SK-N-SH treated with all-trans-retinoic acid at 6 μM for 48 hours (cell line): Measurements from ENCODE around the gene SOX10.
"Not testable (repeated sequence)": the region's sequence is repeated elsewhere in the genome, so short reads cannot be mapped to it uniquely, and the experiment has no call there.

Experiments
- ATAC-seq: fragments of 200-7000 bp; cut with Tn5 transposase; 3 replicates; pipeline ENCODE4 v1.9.1; 2020; ENCODE audit warnings: mild to moderate bottlenecking, moderate library complexity
- ARNTL ChIP-seq: fragments of 450-650 bp; formaldehyde crosslinking; IDR thresholded peaks from 2 replicates; pipeline ENCODE4 v1.5.0; 2020; ENCODE audit warnings: low read depth, mild to moderate bottlenecking, moderate library complexity, borderline replicate concordance
- BACH2 ChIP-seq: fragments of 250-450 bp; sonication (Bioruptor Pico); IDR thresholded peaks from 2 replicates; pipeline ENCODE4 v1.9.0; 2021; ENCODE audit warnings: mild to moderate bottlenecking, borderline replicate concordance
- ESRRG ChIP-seq: fragments of 250-450 bp; sonication (Bioruptor Pico); IDR thresholded peaks from 2 replicates; pipeline ENCODE4 v1.6.1; 2021; ENCODE audit warnings: mild to moderate bottlenecking
- OSR1 ChIP-seq: fragments of 250-450 bp; sonication (Bioruptor Pico); IDR thresholded peaks from 2 replicates; pipeline ENCODE4 v1.8.0; 2022; ENCODE audit warnings: moderate library complexity, mild to moderate bottlenecking, inconsistent platforms
- PPARA ChIP-seq: fragments of 250-450 bp; sonication (Bioruptor Pico); IDR thresholded peaks from 2 replicates; pipeline ENCODE4 v1.5.0; 2020; ENCODE audit warnings: mild to moderate bottlenecking, borderline replicate concordance
- RARB ChIP-seq: fragments of 250-450 bp; sonication (Bioruptor Pico); IDR thresholded peaks from 2 replicates; pipeline ENCODE4 v1.8.0; 2021; ENCODE audit warnings: mild to moderate bottlenecking, moderate library complexity
- SNAI2 ChIP-seq: fragments of 250-450 bp; sonication (Bioruptor Pico); IDR thresholded peaks from 2 replicates; pipeline ENCODE4 v1.5.0; 2020; ENCODE audit warnings: mild to moderate bottlenecking, moderate library complexity
- TCF4 ChIP-seq: fragments of 250-450 bp; sonication (Bioruptor Pico); IDR thresholded peaks from 2 replicates; pipeline ENCODE4 v1.8.0; 2021; ENCODE audit warnings: mild to moderate bottlenecking, moderate library complexity, borderline replicate concordance
- TOX ChIP-seq: fragments of 250-450 bp; sonication (Bioruptor Pico); IDR thresholded peaks from 2 replicates; pipeline ENCODE4 v1.8.0; 2021; ENCODE audit warnings: mild to moderate bottlenecking, moderate library complexity, borderline replicate concordance
- ZC3H10 ChIP-seq: fragments of 250-450 bp; sonication (Bioruptor Pico); IDR thresholded peaks from 2 replicates; pipeline ENCODE4 v1.5.1; 2021; ENCODE audit warnings: mild to moderate bottlenecking, moderate library complexity
- ZNF565 ChIP-seq: fragments of 450-650 bp; formaldehyde crosslinking; conservative IDR thresholded peaks from 2 replicates; pipeline ENCODE4 v1.5.0; 2020; ENCODE audit warnings: low read depth, mild to moderate bottlenecking, moderate library complexity
- TF ChIP-seq, protein P1 (sequence below): fragments of 250-450 bp; sonication (Bioruptor Pico); IDR thresholded peaks from 2 replicates; pipeline ENCODE4 v1.8.0; 2021; ENCODE audit warnings: low read depth, mild to moderate bottlenecking, moderate library complexity, borderline replicate concordance
- TF ChIP-seq, protein P2 (sequence below): fragments of 250-450 bp; sonication (Bioruptor Pico); IDR thresholded peaks from 2 replicates; pipeline ENCODE4 v1.8.0; 2020; ENCODE audit warnings: mild to moderate bottlenecking, moderate library complexity, borderline replicate concordance
- TF ChIP-seq, protein P3 (sequence below): fragments of 250-450 bp; sonication (Bioruptor Pico); IDR thresholded peaks from 2 replicates; pipeline ENCODE4 v1.5.1; 2020; ENCODE audit warnings: low read depth, mild to moderate bottlenecking, moderate library complexity
- TF ChIP-seq, protein P4 (sequence below): fragments of 250-450 bp; sonication (Bioruptor Pico); IDR thresholded peaks from 2 replicates; pipeline ENCODE4 v1.5.0; 2020; ENCODE audit warnings: mild to moderate bottlenecking, moderate library complexity

Gene SOX10

GRCh38 chr22:37953062-37953436 is 31.3 kb downstream of the SOX10 start:
- ATAC-seq = peak; percentile 80
- no peak for TF ChIP-seq ZNF565 (CRISPR knock-in tag)
- TF ChIP-seq ESRRG = no peak
- TF ChIP-seq SNAI2 (CRISPR knock-in tag) = no peak

- ATAC-seq = not testable (repeated sequence)
These were observed 31.7 kb downstream of the SOX10 start for GRCh38 chr22:37952629-37953028.

- TF ChIP-seq, protein P1, sequence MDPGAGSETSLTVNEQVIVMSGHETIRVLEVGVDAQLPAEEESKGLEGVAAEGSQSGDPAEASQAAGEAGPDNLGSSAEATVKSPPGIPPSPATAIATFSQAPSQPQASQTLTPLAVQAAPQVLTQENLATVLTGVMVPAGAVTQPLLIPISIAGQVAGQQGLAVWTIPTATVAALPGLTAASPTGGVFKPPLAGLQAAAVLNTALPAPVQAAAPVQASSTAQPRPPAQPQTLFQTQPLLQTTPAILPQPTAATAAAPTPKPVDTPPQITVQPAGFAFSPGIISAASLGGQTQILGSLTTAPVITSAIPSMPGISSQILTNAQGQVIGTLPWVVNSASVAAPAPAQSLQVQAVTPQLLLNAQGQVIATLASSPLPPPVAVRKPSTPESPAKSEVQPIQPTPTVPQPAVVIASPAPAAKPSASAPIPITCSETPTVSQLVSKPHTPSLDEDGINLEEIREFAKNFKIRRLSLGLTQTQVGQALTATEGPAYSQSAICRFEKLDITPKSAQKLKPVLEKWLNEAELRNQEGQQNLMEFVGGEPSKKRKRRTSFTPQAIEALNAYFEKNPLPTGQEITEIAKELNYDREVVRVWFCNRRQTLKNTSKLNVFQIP (CRISPR knock-in tag) = no peak
- TF ChIP-seq ARNTL (CRISPR knock-in tag) (no peak), SNAI2 (CRISPR knock-in tag) (no peak), BACH2 (CRISPR knock-in tag) (no peak), PPARA (CRISPR knock-in tag) (no peak), OSR1 (CRISPR knock-in tag) (no peak), TCF4 (no peak)
- TF ChIP-seq, protein P2, sequence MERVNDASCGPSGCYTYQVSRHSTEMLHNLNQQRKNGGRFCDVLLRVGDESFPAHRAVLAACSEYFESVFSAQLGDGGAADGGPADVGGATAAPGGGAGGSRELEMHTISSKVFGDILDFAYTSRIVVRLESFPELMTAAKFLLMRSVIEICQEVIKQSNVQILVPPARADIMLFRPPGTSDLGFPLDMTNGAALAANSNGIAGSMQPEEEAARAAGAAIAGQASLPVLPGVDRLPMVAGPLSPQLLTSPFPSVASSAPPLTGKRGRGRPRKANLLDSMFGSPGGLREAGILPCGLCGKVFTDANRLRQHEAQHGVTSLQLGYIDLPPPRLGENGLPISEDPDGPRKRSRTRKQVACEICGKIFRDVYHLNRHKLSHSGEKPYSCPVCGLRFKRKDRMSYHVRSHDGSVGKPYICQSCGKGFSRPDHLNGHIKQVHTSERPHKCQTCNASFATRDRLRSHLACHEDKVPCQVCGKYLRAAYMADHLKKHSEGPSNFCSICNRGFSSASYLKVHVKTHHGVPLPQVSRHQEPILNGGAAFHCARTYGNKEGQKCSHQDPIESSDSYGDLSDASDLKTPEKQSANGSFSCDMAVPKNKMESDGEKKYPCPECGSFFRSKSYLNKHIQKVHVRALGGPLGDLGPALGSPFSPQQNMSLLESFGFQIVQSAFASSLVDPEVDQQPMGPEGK (CRISPR knock-in tag) = no peak
- no peak for ATAC-seq
These were observed 33.0 kb downstream of the SOX10 start for GRCh38 chr22:37951305-37951704.

DNA sequence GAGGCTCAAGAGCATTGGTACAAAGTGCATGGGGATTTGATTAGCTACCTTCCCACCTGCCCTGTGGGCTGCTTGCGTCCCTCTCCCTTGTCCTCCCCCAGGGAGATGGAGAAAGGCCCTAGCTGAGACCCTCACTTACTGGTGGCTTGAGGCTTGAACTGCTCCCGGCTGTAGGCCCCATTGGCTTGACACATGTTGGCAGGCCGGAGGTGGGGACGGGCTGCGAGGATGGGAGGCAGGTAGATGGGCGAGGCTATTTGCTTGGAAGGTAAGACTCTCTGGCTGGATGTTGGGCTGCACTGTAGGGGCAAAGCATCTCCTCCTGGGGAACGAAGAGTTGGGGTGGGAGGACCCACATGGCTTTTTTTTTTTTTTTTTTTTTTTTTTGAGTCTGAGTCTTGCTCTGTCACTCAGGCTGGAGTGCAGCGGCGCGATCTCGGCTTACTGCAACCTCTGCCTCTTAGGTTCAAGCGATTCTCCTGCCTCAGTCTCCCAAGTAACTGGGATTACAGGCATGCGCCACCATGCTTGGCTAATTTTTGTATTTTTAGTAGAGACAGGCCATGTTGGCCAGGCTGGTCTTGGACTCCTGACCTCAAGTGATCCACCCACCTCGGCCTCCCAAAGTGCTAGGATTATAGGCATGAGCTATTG is 37.1 kb downstream of the SOX10 start:
- ATAC-seq = not testable (repeated sequence)

DNA sequence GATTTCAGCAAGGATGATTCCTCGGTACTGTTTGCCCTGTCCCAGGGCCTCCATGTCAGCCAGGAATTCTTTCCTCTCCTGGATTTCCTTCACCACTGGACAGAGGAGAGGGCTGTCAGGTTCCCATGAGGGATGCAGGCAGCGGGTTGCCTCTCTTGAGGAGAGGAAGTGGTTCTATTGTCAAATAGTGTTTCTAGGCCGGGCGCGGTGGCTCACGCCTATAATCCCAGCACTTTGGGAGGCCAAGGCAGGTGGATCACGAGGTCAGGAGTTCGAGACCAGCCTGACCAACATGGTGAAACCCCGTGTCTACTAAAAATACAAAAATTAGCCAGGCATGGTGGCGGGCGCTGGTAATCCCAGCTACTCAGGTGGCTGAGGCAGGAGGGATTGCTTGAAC is 39.9 kb downstream of the SOX10 start:
- not testable (repeated sequence) for ATAC-seq

DNA sequence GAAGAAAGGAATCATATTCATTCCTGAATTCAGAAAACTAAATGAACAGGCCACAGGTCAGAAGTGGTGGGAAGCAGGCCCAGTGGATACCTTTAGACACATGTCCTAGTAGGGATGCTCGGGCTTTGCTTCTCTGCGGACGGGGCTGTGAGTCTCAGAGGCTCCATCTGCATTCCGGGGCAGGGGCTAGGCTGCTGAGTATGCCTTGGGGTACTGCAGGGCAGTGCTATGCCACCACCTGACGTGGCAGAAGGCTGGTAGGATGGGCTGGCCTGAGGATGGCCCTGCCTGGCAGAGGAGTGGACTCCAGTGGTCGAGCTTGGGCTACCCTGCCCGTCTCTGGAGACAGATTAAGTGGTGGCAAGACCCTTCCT is 40.5 kb downstream of the SOX10 start:
- TF ChIP-seq ZNF565 (CRISPR knock-in tag) (no peak), ESRRG (no peak), TOX (no peak), RARB (CRISPR knock-in tag) (no peak), ZC3H10 (no peak)
- TF ChIP-seq, protein P3, sequence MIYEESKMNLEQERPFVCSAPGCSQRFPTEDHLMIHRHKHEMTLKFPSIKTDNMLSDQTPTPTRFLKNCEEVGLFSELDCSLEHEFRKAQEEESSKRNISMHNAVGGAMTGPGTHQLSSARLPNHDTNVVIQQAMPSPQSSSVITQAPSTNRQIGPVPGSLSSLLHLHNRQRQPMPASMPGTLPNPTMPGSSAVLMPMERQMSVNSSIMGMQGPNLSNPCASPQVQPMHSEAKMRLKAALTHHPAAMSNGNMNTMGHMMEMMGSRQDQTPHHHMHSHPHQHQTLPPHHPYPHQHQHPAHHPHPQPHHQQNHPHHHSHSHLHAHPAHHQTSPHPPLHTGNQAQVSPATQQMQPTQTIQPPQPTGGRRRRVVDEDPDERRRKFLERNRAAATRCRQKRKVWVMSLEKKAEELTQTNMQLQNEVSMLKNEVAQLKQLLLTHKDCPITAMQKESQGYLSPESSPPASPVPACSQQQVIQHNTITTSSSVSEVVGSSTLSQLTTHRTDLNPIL (CRISPR knock-in tag) = no peak
- TF ChIP-seq, protein P4, sequence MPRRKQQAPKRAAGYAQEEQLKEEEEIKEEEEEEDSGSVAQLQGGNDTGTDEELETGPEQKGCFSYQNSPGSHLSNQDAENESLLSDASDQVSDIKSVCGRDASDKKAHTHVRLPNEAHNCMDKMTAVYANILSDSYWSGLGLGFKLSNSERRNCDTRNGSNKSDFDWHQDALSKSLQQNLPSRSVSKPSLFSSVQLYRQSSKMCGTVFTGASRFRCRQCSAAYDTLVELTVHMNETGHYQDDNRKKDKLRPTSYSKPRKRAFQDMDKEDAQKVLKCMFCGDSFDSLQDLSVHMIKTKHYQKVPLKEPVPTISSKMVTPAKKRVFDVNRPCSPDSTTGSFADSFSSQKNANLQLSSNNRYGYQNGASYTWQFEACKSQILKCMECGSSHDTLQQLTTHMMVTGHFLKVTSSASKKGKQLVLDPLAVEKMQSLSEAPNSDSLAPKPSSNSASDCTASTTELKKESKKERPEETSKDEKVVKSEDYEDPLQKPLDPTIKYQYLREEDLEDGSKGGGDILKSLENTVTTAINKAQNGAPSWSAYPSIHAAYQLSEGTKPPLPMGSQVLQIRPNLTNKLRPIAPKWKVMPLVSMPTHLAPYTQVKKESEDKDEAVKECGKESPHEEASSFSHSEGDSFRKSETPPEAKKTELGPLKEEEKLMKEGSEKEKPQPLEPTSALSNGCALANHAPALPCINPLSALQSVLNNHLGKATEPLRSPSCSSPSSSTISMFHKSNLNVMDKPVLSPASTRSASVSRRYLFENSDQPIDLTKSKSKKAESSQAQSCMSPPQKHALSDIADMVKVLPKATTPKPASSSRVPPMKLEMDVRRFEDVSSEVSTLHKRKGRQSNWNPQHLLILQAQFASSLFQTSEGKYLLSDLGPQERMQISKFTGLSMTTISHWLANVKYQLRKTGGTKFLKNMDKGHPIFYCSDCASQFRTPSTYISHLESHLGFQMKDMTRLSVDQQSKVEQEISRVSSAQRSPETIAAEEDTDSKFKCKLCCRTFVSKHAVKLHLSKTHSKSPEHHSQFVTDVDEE (CRISPR knock-in tag) = no peak
- no peak for ATAC-seq
